HG03097 (cell line): ENCODE measurements around the gene TTC39C.
"Not testable (repeated sequence)": the region's sequence is repeated elsewhere in the genome, so short reads cannot be mapped to it uniquely, and the experiment has no call there.

Experiments
- ATAC-seq: cut with Tn5 transposase; IDR thresholded peaks from one replicate; pipeline ENCODE4 v1.9.1; 2021; ENCODE audit not compliant: unreplicated experiment, low FRiP score

Gene TTC39C

DNA sequence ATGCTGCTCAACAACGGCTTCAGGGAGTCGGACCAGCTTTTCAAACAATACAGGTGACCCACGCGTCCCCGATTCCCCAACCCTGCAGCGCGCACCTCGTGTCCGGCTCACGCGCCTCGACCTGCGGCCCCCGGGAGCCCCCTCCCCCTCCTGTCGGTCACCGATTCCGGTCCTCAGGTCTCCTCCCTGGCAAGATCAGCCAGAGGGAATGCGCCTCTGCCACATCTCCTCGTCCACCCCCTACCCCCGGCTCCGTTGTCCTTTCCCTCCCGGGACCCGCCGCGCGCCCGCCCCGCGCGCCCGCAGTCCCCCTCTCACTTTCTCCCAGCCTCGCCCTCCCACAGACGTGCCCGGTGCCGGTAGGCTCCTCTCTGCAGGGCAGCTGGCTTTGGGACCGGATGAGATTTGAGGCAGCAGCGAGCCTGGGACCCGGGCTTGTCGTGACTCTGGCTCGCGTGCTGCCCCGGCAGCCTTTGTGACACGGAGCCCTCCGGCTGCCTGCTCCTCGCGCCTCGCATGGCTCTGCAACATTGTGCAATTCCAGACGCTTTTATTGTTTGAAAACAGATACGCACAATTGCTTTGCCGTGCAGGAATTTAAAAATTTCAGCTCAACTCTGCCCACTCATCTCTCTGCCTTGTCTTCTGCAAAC, 558 bp downstream of the TTC39C start:
- ATAC-seq, result no peak

DNA sequence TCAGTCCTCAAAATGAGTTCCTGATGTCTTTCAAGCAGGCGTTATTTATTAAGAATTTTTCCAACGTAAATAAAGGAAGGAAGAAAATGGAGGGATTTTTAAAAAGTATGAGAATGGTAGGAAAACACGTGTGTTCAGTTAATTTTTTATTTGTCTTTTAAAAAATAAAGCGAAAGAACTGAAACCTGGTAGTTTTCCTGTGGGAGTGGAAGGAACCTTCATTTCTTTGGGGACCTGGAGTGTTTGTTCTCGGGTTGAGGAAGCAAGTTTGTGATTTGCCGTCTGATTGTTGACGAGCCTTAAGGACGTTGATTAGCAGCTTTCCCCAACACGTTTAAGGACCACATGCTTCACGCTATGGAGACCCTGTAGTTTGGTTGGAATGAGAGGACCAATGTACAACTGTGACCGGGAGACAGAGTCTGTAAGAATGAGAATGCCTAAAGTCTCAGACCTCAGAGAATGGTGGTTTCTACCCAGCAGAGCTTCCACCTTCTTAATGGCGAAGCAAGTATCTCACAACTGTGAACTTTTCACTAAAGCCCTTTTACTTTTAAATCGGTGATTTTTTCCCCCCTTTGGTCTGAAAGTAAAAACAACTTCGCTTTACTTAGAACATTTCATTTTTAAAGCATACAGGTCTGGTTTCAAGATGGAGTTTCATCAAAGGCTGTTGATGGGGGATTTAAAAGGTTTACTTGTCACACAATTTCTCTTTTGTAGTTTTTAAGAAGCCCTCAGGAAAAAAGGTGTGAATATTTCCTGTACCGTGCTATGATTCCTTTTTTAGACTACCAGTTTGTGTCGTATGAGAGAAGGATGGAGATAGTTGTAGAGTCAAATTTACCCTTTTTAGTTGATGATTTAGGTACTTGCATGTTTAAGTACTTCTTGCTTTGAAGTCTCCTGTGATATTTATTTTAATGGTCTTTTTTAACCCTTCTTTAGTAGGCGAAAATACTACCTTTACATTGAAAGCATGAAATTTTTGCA, 1.4 kb downstream of the TTC39C start:
- no peak for ATAC-seq

DNA sequence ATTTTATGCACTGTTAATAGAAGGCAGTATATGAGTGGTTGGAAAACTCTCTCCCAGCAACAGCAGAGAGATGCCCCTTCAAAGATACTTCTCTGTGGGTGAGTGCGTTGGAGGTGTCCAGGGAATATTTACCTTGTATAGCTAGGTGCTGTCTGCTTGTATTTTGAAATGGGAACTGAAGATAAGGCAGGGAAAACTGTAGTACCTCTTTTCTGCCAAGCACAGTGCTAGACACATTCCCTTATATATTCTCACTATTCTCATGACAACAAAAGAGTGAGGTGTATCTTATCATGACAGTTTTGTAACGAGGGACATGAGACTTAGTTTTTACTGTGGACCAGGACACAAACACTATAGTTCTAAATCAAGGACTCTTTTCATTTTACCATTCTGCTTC, 2.1 kb downstream of the TTC39C start:
- ATAC-seq, result no peak

DNA sequence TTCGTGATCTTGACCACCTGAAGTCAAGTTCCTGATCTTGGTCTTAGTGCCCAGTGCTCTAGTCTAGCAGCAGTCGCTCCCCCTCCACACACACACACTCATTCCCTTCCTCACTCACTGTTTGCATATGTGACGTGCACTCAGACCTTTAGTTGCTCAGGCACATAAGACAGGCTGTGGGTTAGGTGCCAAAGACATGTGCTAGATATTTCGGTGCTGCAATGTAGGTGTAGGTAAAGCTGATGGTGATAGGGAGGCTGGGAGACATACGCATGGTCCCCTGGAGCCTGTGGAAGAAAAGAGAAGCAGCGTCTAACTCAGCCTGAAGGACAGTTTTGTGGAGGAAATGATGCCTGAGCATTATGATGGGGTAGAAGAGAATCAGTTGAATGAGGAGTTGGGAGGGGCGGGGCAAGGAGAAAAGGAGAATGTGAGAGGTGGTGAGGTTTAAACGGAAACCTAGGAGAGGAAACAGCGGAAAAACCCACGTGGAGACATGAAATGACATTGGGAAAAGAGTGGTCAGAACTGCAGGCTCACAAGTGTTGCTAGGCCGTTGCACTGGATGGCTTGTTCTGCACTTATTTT, 3.8 kb downstream of the TTC39C start:
- no peak for ATAC-seq

DNA sequence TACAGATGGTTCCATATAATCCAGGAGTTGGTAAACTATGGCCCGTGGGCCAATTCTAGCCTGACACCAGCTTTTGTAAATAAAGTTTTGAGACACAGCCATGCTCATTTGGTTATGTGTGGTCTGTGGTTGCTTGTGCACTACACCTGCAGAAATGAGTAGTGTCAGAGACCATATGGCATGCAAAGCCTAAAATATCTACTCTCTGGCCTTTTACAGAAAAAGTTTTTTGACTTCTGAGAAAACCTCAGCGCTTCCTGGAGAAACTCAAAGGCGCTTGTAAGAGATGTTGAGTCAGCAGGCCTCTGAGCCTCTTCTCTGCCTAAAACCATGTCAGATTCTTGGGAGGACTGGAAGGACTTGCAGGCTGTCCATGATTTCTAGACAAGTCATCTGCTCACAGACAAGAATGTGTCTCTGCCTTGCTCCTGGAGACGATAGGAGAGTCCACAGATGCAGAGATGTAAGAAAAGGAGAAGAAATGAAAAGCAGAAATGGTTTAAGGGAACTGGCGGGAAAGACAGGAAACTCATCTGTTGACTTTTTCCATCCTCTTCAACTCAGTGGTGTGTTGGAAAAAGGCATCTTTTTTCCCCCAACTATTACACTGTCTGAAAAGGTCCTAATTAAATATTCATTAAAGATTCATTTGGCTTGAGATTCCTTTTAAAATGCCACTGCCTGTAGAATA, 5.2 kb downstream of the TTC39C start:
- peak; percentile 64 for ATAC-seq

DNA sequence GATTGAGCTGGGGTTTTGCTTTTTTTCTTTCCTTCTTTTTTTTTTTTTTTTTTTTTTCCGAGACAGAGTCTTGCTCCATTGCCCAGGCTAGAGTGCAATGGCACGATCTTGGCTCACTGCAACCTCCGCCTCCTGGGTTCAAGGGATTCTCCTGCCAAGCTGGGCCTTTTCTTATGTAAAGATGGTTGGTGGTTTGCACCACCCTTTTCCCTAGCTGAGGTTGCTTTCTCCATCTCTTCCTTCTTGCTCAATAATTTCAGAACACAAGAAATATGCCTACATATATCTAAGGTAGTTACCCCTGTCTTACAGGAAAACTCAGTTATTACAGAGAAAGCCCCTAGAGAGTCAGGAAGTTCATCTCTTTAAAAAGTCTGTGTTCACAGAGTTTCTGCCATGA, 7.0 kb downstream of the TTC39C start:
- no peak for ATAC-seq

DNA sequence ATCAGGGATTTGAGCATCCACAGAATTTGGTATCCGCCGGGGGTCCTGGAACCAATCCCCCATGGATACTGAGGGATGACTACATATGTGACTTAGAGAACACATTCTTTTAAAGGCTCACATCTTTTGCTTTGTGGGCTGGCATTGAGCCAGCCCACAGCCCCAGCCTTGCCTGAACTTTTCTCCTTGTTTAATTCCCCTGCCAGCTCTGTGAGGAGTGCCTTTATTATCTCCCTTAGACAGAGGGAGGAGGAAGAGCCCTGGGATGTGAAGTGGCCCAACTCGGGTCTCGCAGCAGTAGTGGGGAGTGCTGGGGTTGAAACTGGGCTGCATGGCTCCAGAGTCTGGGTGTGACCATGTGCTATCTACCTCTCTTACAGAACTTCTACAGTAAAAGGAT, 7.6 kb downstream of the TTC39C start:
- ATAC-seq, result no peak

DNA sequence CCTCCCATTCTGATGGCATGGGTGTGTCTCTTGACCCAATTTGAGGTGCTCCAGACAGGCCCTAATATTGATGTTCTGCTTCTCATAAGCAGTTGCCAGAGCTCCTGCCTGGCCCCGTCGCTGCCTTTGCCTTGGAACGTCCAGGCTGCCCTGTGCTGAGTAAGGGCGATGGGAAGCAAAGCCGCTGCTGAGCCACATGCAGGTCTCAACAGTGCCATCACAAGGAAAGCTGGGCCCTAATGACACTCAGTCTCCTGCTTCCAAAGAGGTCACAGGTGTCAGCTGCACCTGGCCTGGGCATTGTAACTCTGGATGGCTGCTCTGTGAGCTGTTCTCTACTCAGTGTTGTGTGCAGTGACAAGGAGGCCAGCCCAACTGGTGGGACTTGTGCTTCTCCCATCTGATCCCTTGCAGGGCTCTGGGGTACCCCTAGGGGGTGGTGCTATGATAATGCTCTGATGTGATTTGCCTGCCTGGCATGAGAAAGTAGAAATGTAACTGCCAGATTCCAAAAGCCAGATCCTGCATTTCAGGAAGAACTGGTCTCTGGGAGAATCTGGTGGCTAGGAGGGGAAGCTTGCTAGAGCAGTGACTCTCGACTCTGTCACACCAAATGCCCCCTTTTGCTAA, 8.7 kb downstream of the TTC39C start:
- no peak for ATAC-seq

DNA sequence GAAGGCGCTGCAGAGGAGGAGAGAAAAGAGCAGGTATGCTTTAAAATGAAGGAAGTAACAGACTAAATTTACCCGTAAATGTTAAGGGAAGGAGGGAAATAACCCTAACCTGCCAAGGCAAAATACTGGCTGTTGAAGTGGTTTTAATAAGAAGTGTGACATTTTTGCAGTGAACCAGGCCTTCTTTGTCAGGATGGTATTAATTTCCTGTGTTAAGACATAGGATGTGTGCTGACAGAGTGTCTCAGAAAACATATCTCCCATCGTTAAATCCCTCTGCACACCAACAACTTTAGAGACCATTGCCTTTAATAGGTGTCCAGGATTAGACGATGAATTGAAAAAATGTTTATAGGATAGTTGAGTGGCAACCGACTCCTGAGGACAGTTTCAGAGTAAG, 9.9 kb downstream of the TTC39C start:
- ATAC-seq, result no peak

DNA sequence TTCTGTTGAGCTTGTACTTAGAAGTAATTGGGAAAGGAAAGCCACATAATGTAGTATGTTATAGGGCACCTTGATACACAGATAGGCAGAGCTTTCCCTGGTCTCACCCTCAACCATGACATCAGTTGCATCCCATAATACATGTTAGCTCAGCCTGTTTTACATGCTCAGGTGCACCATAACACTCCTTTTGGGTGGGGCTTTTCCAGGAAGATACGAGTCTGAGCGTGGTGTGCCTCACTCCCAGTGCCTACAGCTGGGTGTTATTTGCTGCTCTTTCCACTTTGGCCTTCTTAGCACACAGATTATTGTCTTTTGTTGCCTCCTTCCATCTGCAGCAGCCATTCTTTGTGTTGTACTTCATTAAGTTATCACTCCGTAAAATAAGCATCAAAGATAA, 11.9 kb downstream of the TTC39C start:
- ATAC-seq, result no peak

DNA sequence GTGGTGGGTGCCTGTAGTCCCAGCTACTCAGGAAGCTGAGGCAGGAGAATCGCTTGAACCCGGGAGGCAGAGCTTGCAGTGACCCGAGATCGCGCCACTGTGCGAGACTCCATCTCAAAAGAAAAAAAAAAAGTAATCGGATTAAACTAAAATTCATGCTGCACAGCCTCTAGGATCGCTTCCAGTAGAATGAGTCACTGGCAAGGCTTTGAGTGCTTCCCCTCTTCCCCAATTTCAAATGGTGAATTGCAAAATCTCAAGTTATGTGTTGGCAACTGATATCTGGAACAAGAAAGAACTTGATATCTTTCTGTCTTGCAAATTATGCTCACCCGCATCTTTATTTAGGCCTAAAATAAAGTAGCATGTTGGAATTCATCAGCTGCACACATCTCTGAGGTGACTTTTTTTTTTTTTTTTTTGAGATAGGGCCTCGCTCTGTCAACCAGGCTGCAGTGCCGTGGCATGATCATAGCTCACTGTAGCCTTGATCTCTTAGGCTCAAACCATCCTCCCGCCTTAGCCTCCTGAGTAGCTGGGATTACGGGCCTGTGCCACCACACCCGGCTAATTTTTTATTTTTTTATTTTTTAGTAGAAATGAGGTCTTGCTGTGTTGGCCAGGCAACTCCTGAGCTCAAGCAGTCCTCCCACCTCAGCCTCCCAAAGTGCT, 12.7 kb downstream of the TTC39C start:
- ATAC-seq, result no peak

DNA sequence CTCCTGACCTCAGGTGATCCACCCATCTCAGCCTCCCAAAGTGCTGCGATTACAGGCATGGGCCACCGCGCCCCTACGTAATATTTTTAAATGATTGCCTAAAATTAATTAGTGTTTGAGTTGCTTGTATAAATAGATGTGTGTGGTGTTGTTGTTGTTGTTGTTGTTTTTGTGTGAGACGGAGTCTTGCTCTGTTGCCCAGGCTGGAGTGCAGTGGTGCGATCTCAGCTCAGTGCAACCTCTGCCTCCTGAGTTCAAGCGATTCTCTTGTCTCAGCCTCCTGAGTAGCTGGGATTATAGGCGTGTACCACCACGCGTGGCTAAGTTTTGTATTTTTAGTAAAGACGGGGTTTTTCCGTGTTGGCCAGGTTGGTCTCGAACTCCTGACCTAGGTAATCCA, 14.4 kb downstream of the TTC39C start:
- not testable (repeated sequence) for ATAC-seq

DNA sequence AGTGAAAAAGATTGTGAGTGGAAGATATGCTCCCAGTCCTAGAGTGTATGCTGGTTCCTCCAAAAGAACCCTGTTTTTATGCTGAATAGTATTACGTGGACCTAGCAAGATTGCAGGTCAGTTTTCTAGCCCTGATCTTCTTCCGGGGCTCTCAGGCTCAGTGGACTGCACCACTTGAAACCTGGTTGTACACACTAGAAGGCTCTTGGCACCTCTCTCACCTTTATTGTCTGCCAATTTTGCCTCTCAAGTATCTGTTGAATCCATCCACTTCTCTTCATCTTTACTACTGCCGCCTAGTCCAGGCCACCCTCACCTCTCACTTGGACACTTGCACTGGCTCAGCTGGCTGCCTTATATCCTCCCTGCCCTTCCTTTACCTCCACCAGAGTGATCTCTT, 16.8 kb downstream of the TTC39C start:
- no peak for ATAC-seq

DNA sequence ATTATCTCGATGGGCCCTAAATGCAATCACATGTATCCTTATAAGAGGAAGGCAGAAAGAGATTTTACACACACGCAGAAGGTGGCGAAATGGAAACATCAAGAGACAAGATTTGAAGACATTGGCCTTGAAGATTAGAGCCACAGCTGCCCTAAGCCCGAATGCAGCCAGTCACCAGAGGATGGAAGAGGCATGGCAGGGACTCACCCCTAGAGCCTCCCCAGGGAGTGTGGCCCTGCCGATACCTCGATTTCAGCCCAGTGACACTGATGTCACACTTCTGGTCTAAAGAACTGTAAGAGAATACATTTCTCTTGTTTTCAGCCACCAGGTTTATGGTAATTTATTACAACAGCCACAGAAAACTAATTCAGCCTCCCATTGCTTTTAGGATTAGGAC, 17.4 kb downstream of the TTC39C start:
- ATAC-seq, result peak; percentile 91

DNA sequence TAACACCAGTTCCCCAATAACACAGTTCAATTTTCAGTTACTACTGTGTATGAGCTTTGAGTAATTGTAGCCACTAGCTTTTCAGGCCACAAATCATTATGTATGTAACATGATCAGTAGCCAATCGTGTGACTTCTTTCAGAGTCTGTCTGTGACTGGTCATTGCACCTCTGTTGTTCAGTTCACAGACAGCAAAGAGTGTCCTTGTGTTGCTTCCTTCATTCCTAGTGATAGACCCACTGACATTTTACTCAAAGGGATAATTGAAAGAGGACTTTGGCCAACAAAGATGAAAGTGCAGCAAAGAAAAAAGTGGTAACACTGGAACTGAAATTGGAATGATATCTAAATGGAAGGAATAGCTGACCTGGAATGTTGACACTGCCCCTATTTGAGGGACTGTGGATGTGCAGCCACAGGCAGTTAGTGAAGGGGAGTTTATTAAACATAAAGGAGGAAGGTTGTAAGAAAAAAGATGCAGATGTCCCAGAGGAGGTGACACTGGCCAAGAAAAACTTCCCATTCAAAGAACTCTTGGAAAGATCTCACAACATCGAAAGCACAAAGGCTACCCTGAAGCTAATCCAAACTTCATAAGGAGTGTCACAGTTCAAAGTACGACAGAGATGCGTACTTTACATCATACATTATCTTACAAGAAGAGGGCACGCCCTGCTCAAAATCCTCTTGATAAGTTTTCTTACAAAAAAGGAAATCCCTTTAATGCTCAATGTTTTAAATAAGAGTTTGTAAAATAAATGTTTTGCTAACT, 19.3 kb downstream of the TTC39C start:
- ATAC-seq, result no peak

DNA sequence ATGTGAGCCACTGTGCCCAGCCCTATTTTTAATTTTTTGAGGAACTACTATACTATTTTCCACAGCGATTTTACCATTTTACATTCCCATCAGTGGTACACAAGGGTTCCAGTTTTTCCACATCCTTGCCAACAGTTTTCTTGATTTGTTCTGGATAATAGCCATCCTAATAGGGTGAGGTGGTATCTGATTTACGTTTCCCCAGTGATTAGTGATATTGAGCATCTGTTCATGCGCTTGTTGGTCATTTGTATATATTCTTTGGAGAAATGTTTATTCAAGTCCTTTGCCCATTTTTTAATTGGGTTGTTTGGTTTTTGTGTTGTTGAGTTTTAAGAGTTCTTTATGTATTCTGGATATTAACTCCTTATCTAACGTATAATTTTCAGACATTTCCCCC, 20.8 kb downstream of the TTC39C start:
- no peak for ATAC-seq

DNA sequence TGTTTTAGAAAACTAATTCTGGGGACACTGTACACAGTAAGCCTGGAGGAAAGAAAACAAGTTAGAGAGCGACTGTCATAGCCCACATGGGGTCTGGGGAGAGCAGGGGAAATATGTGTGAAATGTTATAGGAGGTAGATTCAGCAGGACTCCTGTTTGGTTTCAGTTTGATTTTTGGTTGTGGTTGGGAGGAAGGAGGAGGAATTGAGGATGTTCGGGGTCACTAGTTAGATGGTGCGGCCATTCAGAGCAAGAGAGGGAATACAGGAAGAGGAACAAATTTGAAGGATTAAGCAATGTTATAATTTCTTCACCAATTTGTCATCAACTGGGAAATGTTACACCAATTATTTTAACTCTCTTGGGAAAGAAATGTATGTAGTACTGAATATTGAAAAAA, 25.1 kb downstream of the TTC39C start:
- no peak for ATAC-seq

DNA sequence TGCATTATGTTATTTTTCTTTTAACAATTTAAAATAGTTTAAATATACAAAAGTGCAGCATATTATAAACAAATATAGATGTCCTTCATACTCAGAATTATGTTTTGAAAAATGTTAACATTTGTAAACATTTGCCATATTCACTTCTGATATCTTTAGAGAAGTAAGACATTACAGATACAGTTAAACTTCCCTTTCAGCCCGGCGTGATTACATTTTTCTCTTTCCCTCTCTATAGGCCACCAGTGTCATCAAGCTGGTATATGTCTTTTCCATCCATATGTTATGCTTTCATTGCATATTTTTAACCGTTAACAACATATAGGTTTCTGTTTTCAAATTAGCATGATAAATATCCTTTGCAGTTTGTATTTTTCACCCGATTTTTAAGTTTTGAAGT, 27.1 kb downstream of the TTC39C start:
- no peak for ATAC-seq

DNA sequence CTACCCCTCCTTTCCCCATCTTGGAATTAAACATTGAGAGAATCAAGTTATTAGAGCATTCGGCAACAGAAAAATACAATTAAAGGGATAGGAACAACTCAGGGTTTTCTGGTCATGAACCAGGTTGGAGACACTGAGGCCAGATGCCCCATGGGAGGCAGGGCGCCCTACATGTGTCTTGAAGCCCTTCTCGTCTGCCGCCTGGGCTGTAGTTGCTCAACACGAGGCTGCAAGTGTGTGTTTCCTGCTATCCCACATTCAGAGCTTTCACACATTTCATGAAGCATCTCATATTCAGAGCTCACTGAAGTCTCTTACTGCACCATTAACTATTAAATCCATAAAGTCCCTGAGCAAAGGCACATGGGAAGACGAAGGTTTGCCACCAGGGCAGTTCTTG, 28.8 kb downstream of the TTC39C start:
- no peak for ATAC-seq
